NCI-H82 (cell line): ENCODE measurements around the gene PUS3.
A peak's percentile ranks its signal among the peaks of the same experiment; 100 is the strongest.

Experiments used
- DNase-seq: peaks from one replicate; lab custom pipeline; 2025; lab: John Stamatoyannopoulos, UW

PUS3 gene

GRCh38 chr11:125902927-125903710 is at the start of gene PUS3:
TSS of gene PUS3 (minus strand) at chr11:125903206. CDS start at chr11:125896284, 6,922 bp downstream.
- DNase-seq: peak; percentile 92

GRCh38 chr11:125952559-125952958 is 49.6 kb upstream of the PUS3 start:
- DNase-seq: no peak

GRCh38 chr11:125951731-125952130 is 48.7 kb upstream of the PUS3 start:
- DNase-seq: no peak

GRCh38 chr11:125950696-125951651 is 48.0 kb upstream of the PUS3 start:
- DNase-seq: no peak

- DNase-seq: no peak
Measured at GRCh38 chr11:125950178-125950490, 47.1 kb upstream of the PUS3 start.

- DNase-seq: no peak
Measured at GRCh38 chr11:125949271-125950177, 46.5 kb upstream of the PUS3 start.

GRCh38 chr11:125948278-125949051 is 45.5 kb upstream of the PUS3 start:
- DNase-seq: no peak

GRCh38 chr11:125947419-125948277 is 44.6 kb upstream of the PUS3 start:
- no peak for DNase-seq

GRCh38 chr11:125946712-125947418 is 43.9 kb upstream of the PUS3 start:
- no peak for DNase-seq

GRCh38 chr11:125945797-125946520 is 43.0 kb upstream of the PUS3 start, which contains the start of gene VSIG10L2:
TSS of gene VSIG10L2 (plus strand) at chr11:125946044. CDS start at chr11:125946056, 12 bp downstream.
- DNase-seq: no peak

GRCh38 chr11:125945011-125945796 is 42.2 kb upstream of the PUS3 start:
- DNase-seq: no peak

GRCh38 chr11:125944350-125945010 is 41.5 kb upstream of the PUS3 start:
- DNase-seq: no peak

GRCh38 chr11:125943661-125944349 is 40.8 kb upstream of the PUS3 start:
- no peak for DNase-seq

GRCh38 chr11:125942771-125943428 is 39.9 kb upstream of the PUS3 start:
- DNase-seq: no peak

GRCh38 chr11:125941619-125942611 is 38.9 kb upstream of the PUS3 start:
- DNase-seq: peak; percentile 66
